Measurements from ENCODE around the gene EPGN. TPM values are rescaled to one million over a fixed set of nuclear protein-coding genes. Genes with fewer than 3 reads are reported as not detected.

Gene EPGN
- total RNA-seq, 2 experiments from 2014 or later = not detected

DNA sequence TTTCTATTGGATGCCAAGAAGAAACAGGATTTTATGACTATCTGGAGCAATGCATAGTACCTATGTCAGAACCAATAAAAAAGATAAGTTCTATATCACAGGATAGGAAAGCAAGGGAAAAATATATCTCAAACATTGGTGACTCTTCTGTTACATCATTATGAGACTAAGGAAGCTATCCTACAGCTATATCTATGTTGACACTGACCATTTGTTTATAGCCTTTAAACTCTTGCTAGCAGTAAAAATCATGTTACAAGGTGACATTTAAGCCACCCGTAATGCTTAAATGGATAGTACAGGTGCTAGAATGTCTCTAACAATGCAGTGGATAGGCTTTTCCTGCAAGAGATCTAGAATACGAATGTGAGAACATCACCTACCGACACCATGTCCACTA, 28.6 kb upstream of the EPGN start:
- intact Hi-C loops (cut with micrococcal nuclease; ENCODE audit: unreplicated experiment) = no loop called here
- TF ChIP-seq, protein P1, sequence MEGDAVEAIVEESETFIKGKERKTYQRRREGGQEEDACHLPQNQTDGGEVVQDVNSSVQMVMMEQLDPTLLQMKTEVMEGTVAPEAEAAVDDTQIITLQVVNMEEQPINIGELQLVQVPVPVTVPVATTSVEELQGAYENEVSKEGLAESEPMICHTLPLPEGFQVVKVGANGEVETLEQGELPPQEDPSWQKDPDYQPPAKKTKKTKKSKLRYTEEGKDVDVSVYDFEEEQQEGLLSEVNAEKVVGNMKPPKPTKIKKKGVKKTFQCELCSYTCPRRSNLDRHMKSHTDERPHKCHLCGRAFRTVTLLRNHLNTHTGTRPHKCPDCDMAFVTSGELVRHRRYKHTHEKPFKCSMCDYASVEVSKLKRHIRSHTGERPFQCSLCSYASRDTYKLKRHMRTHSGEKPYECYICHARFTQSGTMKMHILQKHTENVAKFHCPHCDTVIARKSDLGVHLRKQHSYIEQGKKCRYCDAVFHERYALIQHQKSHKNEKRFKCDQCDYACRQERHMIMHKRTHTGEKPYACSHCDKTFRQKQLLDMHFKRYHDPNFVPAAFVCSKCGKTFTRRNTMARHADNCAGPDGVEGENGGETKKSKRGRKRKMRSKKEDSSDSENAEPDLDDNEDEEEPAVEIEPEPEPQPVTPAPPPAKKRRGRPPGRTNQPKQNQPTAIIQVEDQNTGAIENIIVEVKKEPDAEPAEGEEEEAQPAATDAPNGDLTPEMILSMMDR (conservative IDR thresholded peaks at IDR 0.05; ENCODE audit: low read length) = no peak
- TF ChIP-seq EZH2phosphoT487 (IDR thresholded peaks at IDR 0.05; ENCODE audit: borderline replicate concordance, low read depth, low read length) = no peak
- H3K79me2 ChIP-seq (ENCODE audit: insufficient read depth, low read depth, low read length) = no peaks in the 10 kb centered on the region
- H3K9me2 ChIP-seq (ENCODE audit: insufficient read depth, low read length) = no peaks in the 10 kb centered on the region
- H3K36me3 ChIP-seq (ENCODE audit: insufficient read depth, low read length) = no peaks in the 10 kb centered on the region
- CTCF ChIA-PET (ENCODE audit: unreplicated experiment) = no interaction called here
- H3K4me3 ChIP-seq (ENCODE audit: low read depth, low read length, poor library complexity, severe bottlenecking) = no peak overlapping the region
- no peaks in the 10 kb centered on the region for H4K20me1 ChIP-seq (ENCODE audit: insufficient read depth, low read length)
- H3K4me2 ChIP-seq (ENCODE audit: low read length) = no peak overlapping the region
- no peaks in the 10 kb centered on the region for H3K4me1 ChIP-seq (ENCODE audit: insufficient read depth, low read length, poor library complexity, severe bottlenecking)
- no TSS peak for BruUV-seq (replicated peaks)
- H3K9me3 ChIP-seq (ENCODE audit: low read length) = no peaks in the 10 kb centered on the region
- no peak overlapping the region for H2AFZ ChIP-seq (ENCODE audit: low read length)
- no peak for DNase-seq (ENCODE audit: low spot score)
- H3K27ac ChIP-seq (ENCODE audit: low read depth, low read length, poor library complexity, severe bottlenecking) = no peak overlapping the region
- POLR2A ChIA-PET = interaction anchor here (1.0 to 1.4 kb wide), 2 partner anchors 19 to 48 kb away, joined by 3 to 5 read pairs; no protein-coding TSS in a partner anchor

GRCh38 chr4:74282926-74283325, 25.3 kb upstream of the EPGN start:
- ChIA-PET POLR2A (no interaction called here), CTCF (ENCODE audit: unreplicated experiment) (no interaction called here)
- Histone ChIP-seq H4K20me1 (ENCODE audit: insufficient read depth, low read length) (no peaks in the 10 kb centered on the region), H3K9me3 (ENCODE audit: low read length) (no peaks in the 10 kb centered on the region), H3K36me3 (ENCODE audit: insufficient read depth, low read length) (no peaks in the 10 kb centered on the region), H3K4me3 (ENCODE audit: low read depth, low read length, poor library complexity, severe bottlenecking) (no peak overlapping the region), H3K79me2 (ENCODE audit: insufficient read depth, low read depth, low read length) (no peaks in the 10 kb centered on the region), H3K4me2 (ENCODE audit: low read length) (no peak overlapping the region), H3K27ac (ENCODE audit: low read depth, low read length, poor library complexity, severe bottlenecking) (no peak overlapping the region), H2AFZ (ENCODE audit: low read length) (no peak overlapping the region), H3K9me2 (ENCODE audit: insufficient read depth, low read length) (no peaks in the 10 kb centered on the region), H3K4me1 (ENCODE audit: insufficient read depth, low read length, poor library complexity, severe bottlenecking) (no peaks in the 10 kb centered on the region)
- DNase-seq (ENCODE audit: low spot score) = no peak
- intact Hi-C loops (cut with micrococcal nuclease; ENCODE audit: unreplicated experiment) = no loop called here
- TF ChIP-seq EZH2phosphoT487 (IDR thresholded peaks at IDR 0.05; ENCODE audit: borderline replicate concordance, low read depth, low read length) = no peak
- TF ChIP-seq, protein P1 (conservative IDR thresholded peaks at IDR 0.05; ENCODE audit: low read length) = no peak
- BruUV-seq (replicated peaks) = no TSS peak

DNA sequence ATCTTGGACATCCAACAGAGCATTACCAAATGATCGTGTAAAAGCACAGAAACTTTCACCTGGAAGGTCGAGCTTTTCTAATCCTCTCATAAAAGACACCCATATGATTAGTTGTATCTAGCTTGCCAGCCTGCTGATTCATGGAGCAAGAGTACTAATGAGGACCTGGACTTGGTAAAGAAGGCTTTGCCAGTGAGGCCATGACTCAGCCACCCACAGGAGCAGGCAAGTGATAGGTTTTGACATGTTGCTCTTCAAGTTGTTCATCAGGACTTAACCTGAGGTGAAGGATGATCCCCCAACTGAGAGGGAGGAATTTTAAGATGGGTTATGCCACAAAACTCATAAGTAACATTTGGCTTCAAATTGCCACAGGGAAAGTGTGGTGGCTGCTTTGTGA, 24.7 kb upstream of the EPGN start:
- Histone ChIP-seq H3K4me2 (ENCODE audit: low read length) (no peak overlapping the region), H3K9me2 (ENCODE audit: insufficient read depth, low read length) (no peaks in the 10 kb centered on the region), H3K79me2 (ENCODE audit: insufficient read depth, low read depth, low read length) (no peaks in the 10 kb centered on the region), H2AFZ (ENCODE audit: low read length) (no peak overlapping the region), H3K4me1 (ENCODE audit: insufficient read depth, low read length, poor library complexity, severe bottlenecking) (no peaks in the 10 kb centered on the region), H3K4me3 (ENCODE audit: low read depth, low read length, poor library complexity, severe bottlenecking) (no peak overlapping the region), H3K36me3 (ENCODE audit: insufficient read depth, low read length) (no peaks in the 10 kb centered on the region), H4K20me1 (ENCODE audit: insufficient read depth, low read length) (no peaks in the 10 kb centered on the region), H3K27ac (ENCODE audit: low read depth, low read length, poor library complexity, severe bottlenecking) (no peak overlapping the region), H3K9me3 (ENCODE audit: low read length) (no peaks in the 10 kb centered on the region)
- intact Hi-C loops (cut with micrococcal nuclease; ENCODE audit: unreplicated experiment) = no loop called here
- ChIA-PET POLR2A (no interaction called here), CTCF (ENCODE audit: unreplicated experiment) (no interaction called here)
- TF ChIP-seq EZH2phosphoT487 (IDR thresholded peaks at IDR 0.05; ENCODE audit: borderline replicate concordance, low read depth, low read length) = no peak
- TF ChIP-seq, protein P1 (conservative IDR thresholded peaks at IDR 0.05; ENCODE audit: low read length) = no peak
- DNase-seq (ENCODE audit: low spot score) = no peak
- no TSS peak for BruUV-seq (replicated peaks)

Data from OCI-LY7 (cell line).